Measurements from ENCODE around the gene ACOT7.

The ACOT7 gene

DNA sequence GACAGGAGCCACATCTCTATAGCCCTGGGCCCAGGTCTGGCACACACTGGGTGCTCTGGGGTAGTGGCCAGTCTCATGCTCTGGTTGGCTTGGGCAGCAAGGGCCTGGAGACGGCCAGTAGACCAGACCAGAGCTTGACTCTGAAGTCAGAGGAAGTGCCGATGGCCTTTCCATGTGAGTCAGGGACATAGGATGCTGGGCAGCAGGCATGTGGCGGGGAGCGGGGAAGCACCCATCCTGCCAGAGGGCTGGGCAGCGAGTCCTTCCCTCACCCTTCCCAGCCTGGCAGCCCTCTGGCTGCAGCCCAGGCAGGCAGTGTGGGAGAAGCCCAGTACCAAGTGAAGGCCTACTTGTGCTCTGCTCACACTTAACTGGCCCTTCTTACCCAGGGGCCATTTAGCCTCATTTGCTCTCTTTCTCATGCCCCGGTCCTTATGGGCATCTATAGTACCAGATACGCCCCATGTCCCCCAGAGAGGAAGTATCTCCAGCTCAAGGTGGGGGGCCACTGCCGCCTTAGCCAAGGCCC, 136.0 kb downstream of the ACOT7 start:
- Histone ChIP-seq H3K4me2 (ENCODE audit: low read depth, low read length) (no peak overlapping the region), H4K20me1 (ENCODE audit: insufficient read depth, low read length) (no peaks in the 10 kb centered on the region)

GRCh38 chr1:6256645-6257044, 136.9 kb downstream of the ACOT7 start:
- H3F3A ChIP-seq (ENCODE audit: insufficient read depth, low read length) = no peaks in the 10 kb centered on the region
- no peaks in the 10 kb centered on the region for H3K4me1 ChIP-seq (ENCODE audit: low read length)
- H3K27me3 ChIP-seq (replicated peaks; ENCODE audit: insufficient read depth, low read length) = peaks cover 83% of the 10 kb centered on the region
- no peaks in the 10 kb centered on the region for H3K79me2 ChIP-seq (ENCODE audit: low read length)
- no peak overlapping the region for H3K4me2 ChIP-seq (ENCODE audit: low read depth, low read length)
- TF ChIP-seq CTCF (IDR thresholded peaks at IDR 0.05; ENCODE audit: low read length) = no peak
- H3K9me2 ChIP-seq (replicated peaks; ENCODE audit: insufficient read depth, low read length) = no peaks in the 10 kb centered on the region
- no peaks in the 10 kb centered on the region for H4K20me1 ChIP-seq (ENCODE audit: insufficient read depth, low read length)
- DNase-seq = no peak
- H3K27ac ChIP-seq (ENCODE audit: low read length) = no peak overlapping the region
- no peak overlapping the region for H2AFZ ChIP-seq (ENCODE audit: low read length)
- no peaks in the 10 kb centered on the region for H3K9me3 ChIP-seq (replicated peaks; ENCODE audit: insufficient read depth, low read length)
- no peak overlapping the region for H3K9ac ChIP-seq (ENCODE audit: low read length)
- H3K36me3 ChIP-seq (replicated peaks; ENCODE audit: insufficient read depth, low read length) = no peaks in the 10 kb centered on the region
- H3K4me3 ChIP-seq (ENCODE audit: low read length) = no peak overlapping the region

More for the DNA sequence above, 136.0 kb downstream of the ACOT7 start:
- DNase-seq = no peak
- no peak overlapping the region for H3K27ac ChIP-seq (ENCODE audit: low read length)
- no peaks in the 10 kb centered on the region for H3F3A ChIP-seq (ENCODE audit: insufficient read depth, low read length)
- TF ChIP-seq EZH2 (optimal IDR thresholded peaks at IDR 0.05; ENCODE audit: low read depth, low read length) = no peak
- TF ChIP-seq CTCF (IDR thresholded peaks at IDR 0.05; ENCODE audit: low read length) = no peak
- TF ChIP-seq EZH2phosphoT487 (IDR thresholded peaks at IDR 0.05; ENCODE audit: low read length) = no peak
- no peaks in the 10 kb centered on the region for H3K4me1 ChIP-seq (ENCODE audit: low read length)
- no peaks in the 10 kb centered on the region for H3K79me2 ChIP-seq (ENCODE audit: low read length)
- no peak overlapping the region for H3K9ac ChIP-seq (ENCODE audit: low read length)
- peaks cover 78% of the 10 kb centered on the region for H3K27me3 ChIP-seq (replicated peaks; ENCODE audit: insufficient read depth, low read length)
- H3K36me3 ChIP-seq (replicated peaks; ENCODE audit: insufficient read depth, low read length) = no peaks in the 10 kb centered on the region
- no peaks in the 10 kb centered on the region for H3K9me3 ChIP-seq (replicated peaks; ENCODE audit: insufficient read depth, low read length)
- no peak overlapping the region for H3K4me3 ChIP-seq (ENCODE audit: low read length)
- no peaks in the 10 kb centered on the region for H3K9me2 ChIP-seq (replicated peaks; ENCODE audit: insufficient read depth, low read length)
- H2AFZ ChIP-seq (ENCODE audit: low read length) = no peak overlapping the region

- Histone ChIP-seq H2AFZ (ENCODE audit: low read length) (no peak overlapping the region), H3K4me3 (ENCODE audit: low read length) (no peak overlapping the region), H3K9me2 (replicated peaks; ENCODE audit: insufficient read depth, low read length) (no peaks in the 10 kb centered on the region), H3K9me3 (replicated peaks; ENCODE audit: insufficient read depth, low read length) (no peaks in the 10 kb centered on the region), H3K27me3 (replicated peaks; ENCODE audit: insufficient read depth, low read length) (peaks cover 91% of the 10 kb centered on the region), H3K4me1 (ENCODE audit: low read length) (no peaks in the 10 kb centered on the region), H3K27ac (ENCODE audit: low read length) (no peak overlapping the region), H3K79me2 (ENCODE audit: low read length) (no peaks in the 10 kb centered on the region), H3K9ac (ENCODE audit: low read length) (no peak overlapping the region), H4K20me1 (ENCODE audit: insufficient read depth, low read length) (no peaks in the 10 kb centered on the region), H3K4me2 (ENCODE audit: low read depth, low read length) (no peak overlapping the region), H3F3A (ENCODE audit: insufficient read depth, low read length) (no peaks in the 10 kb centered on the region), H3K36me3 (replicated peaks; ENCODE audit: insufficient read depth, low read length) (no peaks in the 10 kb centered on the region)
- TF ChIP-seq EZH2phosphoT487 (IDR thresholded peaks at IDR 0.05; ENCODE audit: low read length) (no peak), CTCF (IDR thresholded peaks at IDR 0.05; ENCODE audit: low read length) (no peak), EZH2 (optimal IDR thresholded peaks at IDR 0.05; ENCODE audit: low read depth, low read length) (no peak)
- no peak for DNase-seq
These were observed 138.9 kb downstream of the ACOT7 start for GRCh38 chr1:6254691-6255090.
